Raji (cell line): ENCODE data around the gene NEXMIF.

ENCODE experiments used
- POLR2A ChIP-seq: IDR thresholded peaks from 2 replicates; pipeline ENCODE4 v1.6.1; 2011; ENCODE audit warnings: low read depth, low read length, control low read depth; ENCODE audit not compliant: insufficient read depth

Gene NEXMIF

GRCh38 chrX:74814681-74815080 lies 110.6 kb downstream of the NEXMIF start:
- no peak for TF ChIP-seq POLR2A

- no peak for TF ChIP-seq POLR2A
These were observed 120.7 kb downstream of the NEXMIF start for GRCh38 chrX:74804574-74804973.

- TF ChIP-seq POLR2A: no peak
These were observed 125.2 kb downstream of the NEXMIF start for GRCh38 chrX:74800062-74800461.

GRCh38 chrX:74797338-74797887 lies 127.8 kb downstream of the NEXMIF start:
- TF ChIP-seq POLR2A: no peak

GRCh38 chrX:74788545-74789086 lies 136.6 kb downstream of the NEXMIF start:
- no peak for TF ChIP-seq POLR2A

GRCh38 chrX:74784629-74785028 lies 140.6 kb downstream of the NEXMIF start:
- no peak for TF ChIP-seq POLR2A

GRCh38 chrX:74781507-74782034 lies 143.7 kb downstream of the NEXMIF start:
- TF ChIP-seq POLR2A: no peak

GRCh38 chrX:74779175-74779574 lies 146.1 kb downstream of the NEXMIF start:
- TF ChIP-seq POLR2A: no peak

- no peak for TF ChIP-seq POLR2A
These were observed 150.3 kb downstream of the NEXMIF start for GRCh38 chrX:74774988-74775387.

GRCh38 chrX:74736450-74736849 lies 188.8 kb downstream of the NEXMIF start:
- TF ChIP-seq POLR2A: no peak

GRCh38 chrX:74705269-74705668 lies 220.0 kb downstream of the NEXMIF start:
- no peak for TF ChIP-seq POLR2A

- TF ChIP-seq POLR2A: no peak
These were observed 240.8 kb downstream of the NEXMIF start for GRCh38 chrX:74684466-74684865.
